Endodermal cell (in vitro differentiated cells): ENCODE data around the gene CARM1. TPM values are rescaled to one million over a fixed set of nuclear protein-coding genes. Genes with fewer than 3 reads are reported as not detected.
A peak's percentile ranks its signal among the peaks of the same experiment; 100 is the strongest.

Source experiments
- DNase-seq: peaks from one replicate; pipeline ENCODE4 v3.0.0-alpha.2; 2017
- H3K27ac ChIP-seq: 2 replicates; pipeline ENCODE4 v1.5.1; 2013; ENCODE audit warnings: mild to moderate bottlenecking, low read depth, low read length, moderate library complexity
- H3K27me3 ChIP-seq: 2 replicates; pipeline ENCODE4 v1.6.1; 2013; ENCODE audit warnings: mild to moderate bottlenecking, low read length, moderate library complexity; ENCODE audit not compliant: insufficient read depth, control insufficient read depth, poor library complexity, severe bottlenecking
- H3K36me3 ChIP-seq: 2 replicates; pipeline ENCODE4 v1.7.0; 2013; ENCODE audit warnings: mild to moderate bottlenecking, low read length, moderate library complexity; ENCODE audit not compliant: control insufficient read depth, insufficient read depth
- H3K4me1 ChIP-seq: one replicate; pipeline ENCODE4 v1.7.0; 2013; ENCODE audit warnings: low read length; ENCODE audit not compliant: control insufficient read depth, insufficient read depth
- H3K4me3 ChIP-seq: 2 replicates; pipeline ENCODE4 v1.5.1; 2013; ENCODE audit warnings: mild to moderate bottlenecking, low read length, moderate library complexity
- H3K9ac ChIP-seq: 2 replicates; pipeline ENCODE4 v1.6.1; 2013; ENCODE audit warnings: mild to moderate bottlenecking, low read length, moderate library complexity; ENCODE audit not compliant: poor library complexity, severe bottlenecking; ENCODE audit errors: extremely low read depth
- H3K9me3 ChIP-seq: 2 replicates; pipeline ENCODE4 v1.6.1; 2013; ENCODE audit warnings: mild to moderate bottlenecking, low read length, moderate library complexity; ENCODE audit not compliant: control insufficient read depth
- H3K27ac Mint-ChIP-seq: 2 replicates; pipeline ENCODE4 v1.8.0; 2020; ENCODE audit warnings: mixed read lengths
- H3K27me3 Mint-ChIP-seq: 2 replicates; pipeline ENCODE4 v1.8.0; 2021; ENCODE audit warnings: mild to moderate bottlenecking, mixed read lengths; ENCODE audit not compliant: insufficient read depth
- H3K36me3 Mint-ChIP-seq: 2 replicates; pipeline ENCODE4 v1.8.0; 2020; ENCODE audit warnings: low read depth, mixed read lengths
- H3K4me1 Mint-ChIP-seq: 2 replicates; pipeline ENCODE4 v1.8.0; 2020; ENCODE audit warnings: mixed read lengths
- H3K4me3 Mint-ChIP-seq: 2 replicates; pipeline ENCODE4 v1.8.0; 2020; ENCODE audit warnings: mild to moderate bottlenecking, moderate library complexity, mixed read lengths
- H3K9me3 Mint-ChIP-seq: 2 replicates; pipeline ENCODE4 v1.8.0; 2020; ENCODE audit warnings: mild to moderate bottlenecking, mixed read lengths
- WGBS, 2 experiments: methylation state at CpG; one replicate each; pipeline versions ENCODE4 v1.1.5 to v1.1.7; 2013; ENCODE audit warnings: missing lambda C conversion rate in 2 of 2, mixed read lengths in 1 of 2; ENCODE audit not compliant: insufficient coverage in 1 of 2, insufficient read length in 1 of 2; 5-methylcytosine and 5-hydroxymethylcytosine counted together
- total RNA-seq, 2 donors: library from RNA; stranded (reverse); fragmentation: NEBNext Ultra II Directional in 1 of 2; extraction: Animal tissue kit (Norgen Biotek cat#: 25700) in 1 of 2; gene quantifications; 2 replicates in 1 of 2; 3 replicates in 1 of 2; pipeline ENCODE4 v1.2.1, GENCODE V29; 2021
- TF ChIP-seq, protein P1 (sequence below): fragments of 200-600 bp; sonication (generic); conservative IDR thresholded peaks from 2 replicates; pipeline ENCODE4 v1.5.0; 2021; ENCODE audit warnings: antibody characterized with exemption, mild to moderate bottlenecking

Gene CARM1
- total RNA-seq, 2 donors from 2014 or later, result 80.6 to 86.6 TPM

DNA sequence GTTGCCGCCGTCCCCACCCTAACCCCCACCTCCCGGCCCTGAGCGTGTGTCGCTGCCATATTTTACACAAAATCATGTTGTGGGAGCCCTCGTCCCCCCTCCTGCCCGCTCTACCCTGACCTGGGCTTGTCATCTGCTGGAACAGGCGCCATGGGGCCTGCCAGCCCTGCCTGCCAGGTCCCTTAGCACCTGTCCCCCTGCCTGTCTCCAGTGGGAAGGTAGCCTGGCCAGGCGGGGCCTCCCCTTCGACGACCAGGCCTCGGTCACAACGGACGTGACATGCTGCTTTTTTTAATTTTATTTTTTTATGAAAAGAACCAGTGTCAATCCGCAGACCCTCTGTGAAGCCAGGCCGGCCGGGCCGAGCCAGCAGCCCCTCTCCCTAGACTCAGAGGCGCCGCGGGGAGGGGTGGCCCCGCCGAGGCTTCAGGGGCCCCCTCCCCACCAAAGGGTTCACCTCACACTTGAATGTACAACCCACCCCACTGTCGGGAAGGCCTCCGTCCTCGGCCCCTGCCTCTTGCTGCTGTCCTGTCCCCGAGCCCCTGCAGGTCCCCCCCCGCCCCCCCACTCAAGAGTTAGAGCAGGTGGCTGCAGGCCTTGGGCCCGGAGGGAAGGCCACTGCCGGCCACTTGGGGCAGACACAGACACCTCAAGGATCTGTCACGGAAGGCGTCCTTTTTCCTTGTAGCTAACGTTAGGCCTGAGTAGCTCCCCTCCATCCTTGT, 50.7 kb downstream of the CARM1 start:
- Histone ChIP-seq H3K27me3 (no peaks in the 10 kb centered on the region), H3K9me3 (no peaks in the 10 kb centered on the region), H3K27ac (no peak overlapping the region), H3K9ac (no peak overlapping the region), H3K4me3 (no peak overlapping the region), H3K36me3 (peaks cover 22% of the 10 kb centered on the region), H3K4me1 (no peaks in the 10 kb centered on the region)
- TF ChIP-seq, protein P1, sequence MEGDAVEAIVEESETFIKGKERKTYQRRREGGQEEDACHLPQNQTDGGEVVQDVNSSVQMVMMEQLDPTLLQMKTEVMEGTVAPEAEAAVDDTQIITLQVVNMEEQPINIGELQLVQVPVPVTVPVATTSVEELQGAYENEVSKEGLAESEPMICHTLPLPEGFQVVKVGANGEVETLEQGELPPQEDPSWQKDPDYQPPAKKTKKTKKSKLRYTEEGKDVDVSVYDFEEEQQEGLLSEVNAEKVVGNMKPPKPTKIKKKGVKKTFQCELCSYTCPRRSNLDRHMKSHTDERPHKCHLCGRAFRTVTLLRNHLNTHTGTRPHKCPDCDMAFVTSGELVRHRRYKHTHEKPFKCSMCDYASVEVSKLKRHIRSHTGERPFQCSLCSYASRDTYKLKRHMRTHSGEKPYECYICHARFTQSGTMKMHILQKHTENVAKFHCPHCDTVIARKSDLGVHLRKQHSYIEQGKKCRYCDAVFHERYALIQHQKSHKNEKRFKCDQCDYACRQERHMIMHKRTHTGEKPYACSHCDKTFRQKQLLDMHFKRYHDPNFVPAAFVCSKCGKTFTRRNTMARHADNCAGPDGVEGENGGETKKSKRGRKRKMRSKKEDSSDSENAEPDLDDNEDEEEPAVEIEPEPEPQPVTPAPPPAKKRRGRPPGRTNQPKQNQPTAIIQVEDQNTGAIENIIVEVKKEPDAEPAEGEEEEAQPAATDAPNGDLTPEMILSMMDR, result peak; percentile 28
- DNase-seq, result no peak
- H3K27ac Mint-ChIP-seq, result no peak overlapping the region
- no peaks in the 10 kb centered on the region for H3K9me3 Mint-ChIP-seq
- no peaks in the 10 kb centered on the region for H3K4me1 Mint-ChIP-seq
- no peak overlapping the region for H3K4me3 Mint-ChIP-seq
- WGBS, 2 experiments, result 86 to 95% methylated on average over 21 to 32 of the region's 33 CpGs
- peaks cover 37% of the 10 kb centered on the region for H3K36me3 Mint-ChIP-seq
- H3K27me3 Mint-ChIP-seq, result no peaks in the 10 kb centered on the region

DNA sequence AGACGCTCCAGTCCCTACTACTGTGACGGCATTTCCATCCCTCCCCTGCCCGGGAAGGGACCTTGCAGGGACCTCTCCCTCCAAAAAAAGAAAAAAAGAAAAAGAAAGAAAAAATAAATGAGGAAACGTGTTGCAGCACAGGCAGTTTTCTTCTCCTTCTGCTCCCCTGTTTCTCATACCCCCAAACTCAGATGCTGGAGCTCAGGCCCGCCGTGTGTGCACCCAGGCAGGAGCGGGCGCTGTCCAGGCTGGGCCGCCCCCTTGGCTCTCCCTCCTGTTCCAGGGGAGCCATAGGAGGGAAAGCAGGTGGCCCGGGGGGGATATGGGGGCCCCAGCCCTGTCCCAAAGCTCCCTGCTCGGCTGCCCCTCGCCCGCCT, 51.3 kb downstream of the CARM1 start:
- WGBS, 2 experiments, result 87 to 93% methylated on average over 4 to 13 of the region's 13 CpGs
- H3K27me3 Mint-ChIP-seq, result no peaks in the 10 kb centered on the region

DNA sequence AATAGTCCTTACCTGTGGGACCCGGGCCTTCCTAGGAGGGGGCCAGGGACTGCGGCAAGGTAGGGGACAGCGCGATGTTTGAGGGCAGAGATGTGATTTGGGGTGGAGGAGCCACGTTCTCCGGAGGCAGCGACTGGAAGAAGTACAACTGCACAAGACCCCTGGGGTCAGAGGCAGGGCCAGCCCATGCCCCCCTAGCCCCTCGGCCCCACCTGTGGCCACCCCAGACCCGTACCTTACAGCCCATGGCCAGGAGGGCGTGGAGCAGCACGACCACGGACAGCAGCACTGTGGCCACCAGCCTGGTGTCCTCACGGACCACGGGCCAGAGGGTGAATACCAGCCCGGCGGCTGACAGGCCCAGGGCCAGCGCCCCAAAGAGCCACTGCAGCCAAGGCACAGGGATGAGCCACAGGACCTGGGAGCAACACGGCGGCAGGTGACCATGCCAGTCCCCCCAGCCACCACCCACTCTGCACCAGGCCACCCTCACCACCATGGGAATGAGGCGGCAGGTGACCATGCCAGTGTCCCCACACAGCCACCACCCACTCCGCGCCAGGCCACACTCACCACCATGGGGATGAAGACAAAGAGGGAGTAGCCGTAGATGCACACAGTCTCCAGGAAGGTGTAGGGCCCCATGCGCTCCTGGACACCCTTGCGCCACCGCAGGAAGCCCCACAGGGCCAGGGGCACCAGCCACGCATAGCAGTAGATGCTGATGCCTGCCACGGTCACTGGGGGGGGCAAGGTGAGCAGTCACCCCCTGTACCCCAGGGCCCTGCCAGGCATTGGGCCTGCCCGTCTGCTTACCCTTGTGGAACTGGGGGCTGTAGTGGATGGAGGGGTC, 52.1 kb downstream of the CARM1 start:
- Histone ChIP-seq H3K36me3 (peaks cover 22% of the 10 kb centered on the region), H3K4me3 (no peak overlapping the region), H3K27ac (no peak overlapping the region), H3K4me1 (no peaks in the 10 kb centered on the region), H3K9ac (no peak overlapping the region), H3K27me3 (no peaks in the 10 kb centered on the region), H3K9me3 (no peaks in the 10 kb centered on the region)
- H3K36me3 Mint-ChIP-seq, result peaks cover 35% of the 10 kb centered on the region
- WGBS, 2 experiments, result 96 to 98% methylated on average over 17 to 29 of the region's 29 CpGs
- TF ChIP-seq, protein P1, result no peak
- H3K27me3 Mint-ChIP-seq, result no peaks in the 10 kb centered on the region
- no peaks in the 10 kb centered on the region for H3K4me1 Mint-ChIP-seq
- DNase-seq, result no peak
- no peak overlapping the region for H3K4me3 Mint-ChIP-seq
- H3K9me3 Mint-ChIP-seq, result no peaks in the 10 kb centered on the region
- no peak overlapping the region for H3K27ac Mint-ChIP-seq

More for the DNA sequence above, 51.3 kb downstream of the CARM1 start:
- TF ChIP-seq, protein P1, result no peak
- H3K9ac ChIP-seq, result no peak overlapping the region
- no peak overlapping the region for H3K4me3 Mint-ChIP-seq
- no peaks in the 10 kb centered on the region for H3K4me1 ChIP-seq
- DNase-seq, result no peak
- no peaks in the 10 kb centered on the region for H3K4me1 Mint-ChIP-seq
- H3K9me3 Mint-ChIP-seq, result no peaks in the 10 kb centered on the region
- H3K27me3 ChIP-seq, result no peaks in the 10 kb centered on the region
- no peaks in the 10 kb centered on the region for H3K9me3 ChIP-seq
- peak overlapping the region; percentile 6 for H3K27ac ChIP-seq
- H3K4me3 ChIP-seq, result no peak overlapping the region
- no peak overlapping the region for H3K27ac Mint-ChIP-seq
- peaks cover 22% of the 10 kb centered on the region for H3K36me3 ChIP-seq
- H3K36me3 Mint-ChIP-seq, result peaks cover 41% of the 10 kb centered on the region
